ENCODE data around the gene CLP1. TPM values are rescaled to one million over a fixed set of nuclear protein-coding genes. Genes with fewer than 3 reads are reported as not detected.

Gene CLP1
- total RNA-seq: 16.7 and 24.8 TPM in 2 replicates

GRCh38 chr11:57657194-57658022 is at the start of gene CLP1:
TSS of gene CLP1 (plus strand) at chr11:57657762. CDS start at chr11:57659477, 1,715 bp downstream.

GRCh38 chr11:57649826-57650738 is 7.5 kb upstream of the CLP1 start, which contains the start of gene YPEL4:
TSS of gene YPEL4 (minus strand) at chr11:57649912. CDS start at chr11:57647107, 2,805 bp downstream.

GRCh38 chr11:57667736-57668433 is 10.3 kb downstream of the CLP1 start, which contains the start of gene ZDHHC5:
TSS of gene ZDHHC5 (plus strand) at chr11:57668114. CDS start at chr11:57673091, 4,977 bp downstream.

Other genes starting within 250 kb of the CLP1 start
- 24.4 and 56.5 TPM in 2 replicates for gene SLC43A3, start 230.6 kb upstream of the CLP1 start, total RNA-seq
- 0.19 TPM in 1 of 2 replicates, not detected in the other for gene RTN4RL2, start 197.2 kb upstream of the CLP1 start, total RNA-seq
- gene SLC43A1, start 142.1 kb upstream of the CLP1 start, total RNA-seq: 8.7 and 15.5 TPM in 2 replicates
- 44.8 and 75.6 TPM in 2 replicates for gene TIMM10, start 127.0 kb upstream of the CLP1 start, total RNA-seq
- gene SMTNL1, start 120.2 kb upstream of the CLP1 start, total RNA-seq: not detected in 2 replicates
- gene UBE2L6, start 90.1 kb upstream of the CLP1 start, total RNA-seq: 32.7 and 45.5 TPM in 2 replicates
- gene SERPING1, start 60.1 kb upstream of the CLP1 start, total RNA-seq: 0.13 and 0.16 TPM in 2 replicates
- 0.16 TPM in 1 of 2 replicates, not detected in the other for gene YPEL4, start 7.8 kb upstream of the CLP1 start, total RNA-seq
- 24.0 and 41.2 TPM in 2 replicates for gene ZDHHC5, start 10.4 kb downstream of the CLP1 start, total RNA-seq
- gene MED19, start 54.5 kb downstream of the CLP1 start, total RNA-seq: 15.2 and 16.4 TPM in 2 replicates
- 40.0 and 72.9 TPM in 2 replicates for gene TMX2, start 54.8 kb downstream of the CLP1 start, total RNA-seq
- gene SELENOH, start 83.7 kb downstream of the CLP1 start, total RNA-seq: 49.3 and 68.5 TPM in 2 replicates
- not detected in 2 replicates for gene BTBD18, start 94.1 kb downstream of the CLP1 start, total RNA-seq
- gene CTNND1, start 104.0 kb downstream of the CLP1 start, total RNA-seq: 169 and 366 TPM in 2 replicates

Measured in bladder microvascular endothelial cell (primary cell).